K562 (cell line): ENCODE measurements around the gene PERP. TPM values are rescaled to one million over a fixed set of nuclear protein-coding genes. Genes with fewer than 3 reads are reported as not detected.

ENCODE experiments used
- CEBPZ ChIP-seq: fragments of 150-350 bp; IDR thresholded peaks from 2 replicates; pipeline ENCODE4 v1.6.1; 2014; ENCODE audit warnings: low read depth, mild to moderate bottlenecking, low read length, borderline replicate concordance
- E2F1 ChIP-seq: sonication (generic); formaldehyde crosslinking; IDR thresholded peaks from 2 replicates; pipeline ENCODE4 v1.8.1; 2023; ENCODE audit warnings: mild to moderate bottlenecking, missing genetic modification reagents, moderate library complexity
- ELF1 ChIP-seq: fragments of 200-800 bp; sonication (Bioruptor generic); IDR thresholded peaks from 2 replicates; pipeline ENCODE4 v1.6.1; 2016; ENCODE audit warnings: missing genetic modification characterization, missing compliant biosample characterization
- HNRNPLL ChIP-seq: fragments of 200-400 bp; formaldehyde crosslinking; IDR thresholded peaks from 2 replicates; pipeline ENCODE4 v1.6.1; 2017; ENCODE audit warnings: low read length, low read depth, mild to moderate bottlenecking; ENCODE audit not compliant: poor library complexity, severe bottlenecking
- KDM2B ChIP-seq: fragments of 250-450 bp; sonication (Bioruptor Pico); IDR thresholded peaks from 2 replicates; pipeline ENCODE4 v1.8.0; 2021; ENCODE audit warnings: mild to moderate bottlenecking, moderate library complexity
- NR4A1 ChIP-seq, 2 experiments: fragments of 250-450 bp in 1 of 2; fragments of 450-650 bp in 1 of 2; sonication (Bioruptor Pico) in 1 of 2; IDR thresholded peaks; 2 replicates each; pipeline versions ENCODE4 v1.4.0 to v1.6.1; 2016 to 2020; ENCODE audit warnings: mild to moderate bottlenecking in 2 of 2, missing compliant biosample characterization in 1 of 2, missing genetic modification characterization in 1 of 2, moderate library complexity in 1 of 2
- PRMT5 ChIP-seq: sonication (generic); formaldehyde crosslinking; IDR thresholded peaks from 2 replicates; pipeline ENCODE4 v1.5.0; 2020; ENCODE audit warnings: missing genetic modification reagents
- RAD21 ChIP-seq, 2 experiments: fragments of 250-450 bp in 1 of 2; fragments of 450-650 bp in 1 of 2; sonication (Bioruptor Pico) in 1 of 2; formaldehyde crosslinking in 1 of 2; IDR thresholded peaks in 1 of 2; conservative IDR thresholded peaks in 1 of 2; 2 replicates each; pipeline versions ENCODE4 v1.4.0 to v1.8.0; 2020 to 2022; ENCODE audit warnings: mild to moderate bottlenecking in 2 of 2, moderate library complexity in 1 of 2
- RFX1 ChIP-seq: fragments of 450-650 bp; IDR thresholded peaks from 2 replicates; pipeline ENCODE4 v1.6.1; 2016; ENCODE audit warnings: mild to moderate bottlenecking, moderate library complexity
- SMAD2 ChIP-seq: fragments of 150-350 bp; IDR thresholded peaks from 2 replicates; pipeline ENCODE4 v1.6.1; 2014; ENCODE audit warnings: low read depth, mild to moderate bottlenecking, low read length
- SMC3 ChIP-seq: conservative IDR thresholded peaks from 2 replicates; pipeline ENCODE4 v1.6.1; 2011; ENCODE audit warnings: low read depth, low read length, improper control_type of control experiment; ENCODE audit not compliant: insufficient read depth
- SRSF7 ChIP-seq: fragments of 200-400 bp; formaldehyde crosslinking; optimal IDR thresholded peaks from 2 replicates; pipeline ENCODE3; 2017; ENCODE audit warnings: mild to moderate bottlenecking, low read depth, low read length
- TRIM25 ChIP-seq: fragments of 450-650 bp; IDR thresholded peaks from 2 replicates; pipeline ENCODE4 v1.7.0; 2016; ENCODE audit warnings: borderline replicate concordance
- VEZF1 ChIP-seq: fragments of 200-800 bp; sonication (Bioruptor generic); IDR thresholded peaks from 2 replicates; pipeline ENCODE4 v1.6.1; 2017; ENCODE audit warnings: missing genetic modification characterization, missing compliant biosample characterization
- ZNF398 ChIP-seq: fragments of 250-450 bp; sonication (Bioruptor Pico); IDR thresholded peaks from 2 replicates; pipeline ENCODE4 v1.8.0; 2021; ENCODE audit warnings: moderate library complexity, mild to moderate bottlenecking, inconsistent platforms
- ZNF586 ChIP-seq: fragments of 450-650 bp; formaldehyde crosslinking; conservative IDR thresholded peaks from 2 replicates; pipeline ENCODE4 v1.4.0; 2020; ENCODE audit warnings: mild to moderate bottlenecking, moderate library complexity
- polyA plus RNA-seq, 8 experiments: library from polyadenylated mRNA; depleted of rRNA in 4 of 8; stranded (reverse) in 5 of 8; unstranded in 3 of 8; fragments of >200 nt; fragmentation: Nextera tagmentation in 2 of 8; fragmentation: Illumina TruSeq in 1 of 8; extraction: Ambion mirVana in 2 of 8; extraction: Trizol in 1 of 8; gene quantifications; 2 replicates each; pipeline versions ENCODE4 v1.2.1 to v1.2.3, GENCODE V29; 2011 to 2014; ENCODE audit warnings: inconsistent platforms in 1 of 8, missing spikeins in 1 of 8
- total RNA-seq, 7 experiments: library from RNA; depleted of rRNA in 6 of 7; stranded (reverse); fragments of >200 nt in 6 of 7; fragmentation: Illumina TruSeq in 2 of 7; extraction: Trizol in 2 of 7; gene quantifications; 2 replicates each; pipeline versions ENCODE4 v1.2.1 to v1.2.3, GENCODE V29; 2011 to 2021; ENCODE audit warnings: low replicate concordance in 1 of 7

PERP gene
- total and polyA plus RNA-seq, 9 of the 15 experiments (the other 6 are each of a cell fraction or from before 2014, with no cell fraction given) = 0.01 to 0.27 (median 0.05) TPM; not detected in 2

- peak in 1 of 2 experiments; percentile 12; a peak in 1 of 4 replicates for TF ChIP-seq RAD21 (CRISPR knock-in tag; conservative IDR thresholded peaks at IDR 0.05 in 1 of 2, IDR thresholded peaks at IDR 0.05 in 1 of 2)
- no peak for TF ChIP-seq PRMT5 (CRISPR knock-in tag)
- TF ChIP-seq RFX1 = no peak
- no peak for TF ChIP-seq CEBPZ
- no peak for TF ChIP-seq ZNF586 (CRISPR knock-in tag)
- no peak for TF ChIP-seq HNRNPLL
- no peak for TF ChIP-seq TRIM25
- no peak for TF ChIP-seq SRSF7
- no peak for TF ChIP-seq KDM2B (CRISPR knock-in tag)
- TF ChIP-seq ZNF398 (CRISPR knock-in tag) = no peak
- TF ChIP-seq E2F1 = no peak
- peak; percentile 66 for TF ChIP-seq VEZF1 (CRISPR knock-in tag)
- no peak for TF ChIP-seq SMC3
- TF ChIP-seq SMAD2 = no peak
- no peak for TF ChIP-seq ELF1 (tag)
- no peak for TF ChIP-seq NR4A1 (CRISPR knock-in tag; IDR thresholded peaks at IDR 0.05)
- TF ChIP-seq NR4A1 (tag; IDR thresholded peaks at IDR 0.05) = 0 out of 2 replicates have a peak, but pooled peaks have one; percentile 33
Observed at GRCh38 chr6:138107078-138107751, at the start of gene PERP (continued).
